ENCODE measurements around the gene FUCA2. TPM values are rescaled to one million over a fixed set of nuclear protein-coding genes. Genes with fewer than 3 reads are reported as not detected.

FUCA2 gene
- total RNA-seq, 1 donor from 2014 or later, result 71.0 TPM

- no peaks in the 10 kb centered on the region for H3K36me3 ChIP-seq (ENCODE audit: control insufficient read depth, insufficient read depth, low read length)
- H3K27me3 ChIP-seq (ENCODE audit: control insufficient read depth, insufficient read depth, low read length), result no peaks in the 10 kb centered on the region
- no peak overlapping the region for H3K4me3 ChIP-seq (ENCODE audit: low read depth, low read length)
- TF ChIP-seq CTCF (IDR thresholded peaks at IDR 0.05; ENCODE audit: insufficient read depth, low read length, poor library complexity, severe bottlenecking), result no peak
- no peak for DNase-seq (ENCODE audit: low read depth)
Observed at GRCh38 chr6:143531720-143532499, 20.4 kb upstream of the FUCA2 start.

- no peak overlapping the region for H3K4me3 ChIP-seq (ENCODE audit: low read depth, low read length)
- no peak for TF ChIP-seq CTCF (IDR thresholded peaks at IDR 0.05; ENCODE audit: insufficient read depth, low read length, poor library complexity, severe bottlenecking)
- DNase-seq (ENCODE audit: low read depth), result no peak
- H3K36me3 ChIP-seq (ENCODE audit: control insufficient read depth, insufficient read depth, low read length), result no peaks in the 10 kb centered on the region
- H3K27me3 ChIP-seq (ENCODE audit: control insufficient read depth, insufficient read depth, low read length), result no peaks in the 10 kb centered on the region
Observed at GRCh38 chr6:143529095-143529494, 17.6 kb upstream of the FUCA2 start.

- no peak for DNase-seq (ENCODE audit: low read depth)
- no peaks in the 10 kb centered on the region for H3K27me3 ChIP-seq (ENCODE audit: control insufficient read depth, insufficient read depth, low read length)
- no peaks in the 10 kb centered on the region for H3K36me3 ChIP-seq (ENCODE audit: control insufficient read depth, insufficient read depth, low read length)
- TF ChIP-seq CTCF (IDR thresholded peaks at IDR 0.05; ENCODE audit: insufficient read depth, low read length, poor library complexity, severe bottlenecking), result no peak
- no peak overlapping the region for H3K4me3 ChIP-seq (ENCODE audit: low read depth, low read length)
Observed at GRCh38 chr6:143528164-143528811, 16.8 kb upstream of the FUCA2 start.

GRCh38 chr6:143527677-143528076 is 16.2 kb upstream of the FUCA2 start:
- H3K27me3 ChIP-seq (ENCODE audit: control insufficient read depth, insufficient read depth, low read length), result no peaks in the 10 kb centered on the region
- no peak for DNase-seq (ENCODE audit: low read depth)
- no peaks in the 10 kb centered on the region for H3K36me3 ChIP-seq (ENCODE audit: control insufficient read depth, insufficient read depth, low read length)
- H3K4me3 ChIP-seq (ENCODE audit: low read depth, low read length), result no peak overlapping the region
- TF ChIP-seq CTCF (IDR thresholded peaks at IDR 0.05; ENCODE audit: insufficient read depth, low read length, poor library complexity, severe bottlenecking), result no peak

- no peak for TF ChIP-seq CTCF (IDR thresholded peaks at IDR 0.05; ENCODE audit: insufficient read depth, low read length, poor library complexity, severe bottlenecking)
- H3K36me3 ChIP-seq (ENCODE audit: control insufficient read depth, insufficient read depth, low read length), result no peaks in the 10 kb centered on the region
- no peak for DNase-seq (ENCODE audit: low read depth)
- H3K4me3 ChIP-seq (ENCODE audit: low read depth, low read length), result no peak overlapping the region
- no peaks in the 10 kb centered on the region for H3K27me3 ChIP-seq (ENCODE audit: control insufficient read depth, insufficient read depth, low read length)
Observed at GRCh38 chr6:143525356-143525755, 13.8 kb upstream of the FUCA2 start.

Data from kidney epithelial cell (primary cell).